Upper lobe of left lung (tissue), 6 donors: Measurements from ENCODE around the gene UBE2E2. TPM values are rescaled to one million over a fixed set of nuclear protein-coding genes. Genes with fewer than 3 reads are reported as not detected.

Source experiments
- ATAC-seq, 2 donors: fragments of 200-7000 bp; cut with Tn5 transposase; one replicate each; pipeline ENCODE4 v1.9.1; 2022; ENCODE audit warnings: mild to moderate bottlenecking in 2 of 2, moderate library complexity in 2 of 2; ENCODE audit not compliant: low FRiP score in 2 of 2
- DNase-seq, 2 donors: peaks; one replicate each; pipeline ENCODE4 v3.0.0-alpha.2; 2019 to 2020
- H3K27ac ChIP-seq, 4 donors: fragments of 200-600 bp; sonication (generic); one replicate each; pipeline ENCODE4 v1.5.1; 2016 to 2019
- H3K27me3 ChIP-seq, 4 donors: fragments of 200-600 bp; sonication (generic); one replicate each; pipeline ENCODE4 v1.5.1; 2017 to 2019
- H3K36me3 ChIP-seq, 4 donors: fragments of 200-600 bp; sonication (generic); one replicate each; pipeline ENCODE4 v1.5.1; 2016 to 2019
- H3K4me1 ChIP-seq, 4 donors: fragments of 200-600 bp; sonication (generic); one replicate each; pipeline ENCODE4 v1.5.1; 2018 to 2019
- H3K4me3 ChIP-seq, 4 donors: fragments of 200-600 bp; sonication (generic); one replicate each; pipeline ENCODE4 v1.5.1; 2017 to 2019; ENCODE audit warnings: mild to moderate bottlenecking in 2 of 4, moderate library complexity in 1 of 4
- H3K9me3 ChIP-seq, 4 donors: fragments of 200-600 bp; sonication (generic); one replicate each; pipeline ENCODE4 v1.5.1; 2018 to 2019
- CTCF ChIP-seq, 6 experiments: fragments of 450-650 bp in 4 of 6; fragments of 200-600 bp in 2 of 6; sonication (generic) in 2 of 6; IDR thresholded peaks; one replicate each; pipeline ENCODE4 v1.5.1; 2016 to 2019; ENCODE audit warnings: antibody characterized with exemption in 6 of 6
- EP300 ChIP-seq, 4 donors: sonication (generic); formaldehyde crosslinking; IDR thresholded peaks; one replicate each; pipeline ENCODE4 v1.5.1; 2017; ENCODE audit warnings: antibody characterized with exemption in 4 of 4, control low read depth in 2 of 4
- POLR2A ChIP-seq, 4 donors: fragments of 450-650 bp; IDR thresholded peaks; one replicate each; pipeline ENCODE4 v1.5.1; 2016 to 2017; ENCODE audit warnings: antibody characterized with exemption in 4 of 4, mild to moderate bottlenecking in 2 of 4
- POLR2AphosphoS5 ChIP-seq, 2 donors: sonication (generic); formaldehyde crosslinking; IDR thresholded peaks; one replicate each; pipeline ENCODE4 v1.5.1; 2017; ENCODE audit warnings: antibody characterized with exemption in 2 of 2
- WGBS, 2 donors: methylation state at CpG; one replicate each; pipeline ENCODE4 v1.1.5; 2017 to 2018; 5-methylcytosine and 5-hydroxymethylcytosine counted together
- total RNA-seq, 6 donors: library from RNA; depleted of rRNA in 4 of 6; stranded (reverse); fragments of >200 nt in 4 of 6; gene quantifications; one replicate each; pipeline versions ENCODE4 v1.1.0 to v1.2.1, GENCODE V29; 2016 to 2021
- donor health status: DM: no; HTN: no; CAD: no; lungs with moderate emphysema.
- donor health status: DM: no; HTN: yes; CAD: no; lungs with severe emphysema.

Gene UBE2E2
- total RNA-seq, 6 donors from 2014 or later = 18.3 to 61.5 (median 41.9) TPM

DNA sequence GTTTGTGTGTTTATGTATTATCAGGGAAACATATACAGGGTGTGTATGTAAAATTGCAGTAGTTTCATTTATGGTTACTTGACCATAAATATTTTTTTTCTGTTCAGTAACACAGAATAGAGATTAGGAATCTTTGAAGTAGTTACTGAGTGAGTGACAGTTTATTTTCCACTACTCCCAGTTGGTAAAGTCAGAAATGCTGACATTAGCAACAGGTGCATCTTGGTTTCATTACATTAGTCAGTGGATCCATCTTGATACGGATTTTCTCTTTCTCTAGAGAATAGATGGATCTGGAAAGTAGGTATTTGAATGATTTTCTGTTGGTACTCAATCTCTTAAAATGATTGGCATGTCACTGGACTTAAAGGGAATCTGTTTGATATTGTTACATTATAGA lies 6.0 kb downstream of the UBE2E2 start:
- no peaks in the 10 kb centered on the region for H3K36me3 ChIP-seq
- WGBS, 2 donors = 0 to 96% methylated on average over 1 of the region's 1 CpG
- no peaks in the 10 kb centered on the region for H3K9me3 ChIP-seq
- no peak overlapping the region for H3K4me3 ChIP-seq
- DNase-seq (no peak), ATAC-seq (no peak)
- TF ChIP-seq CTCF (IDR thresholded peaks at IDR 0.05) (no peak), POLR2AphosphoS5 (IDR thresholded peaks at IDR 0.05) (no peak), POLR2A (IDR thresholded peaks at IDR 0.05) (no peak), EP300 (IDR thresholded peaks at IDR 0.05) (no peak)
- no peak overlapping the region for H3K27ac ChIP-seq
- H3K27me3 ChIP-seq = no peaks in the 10 kb centered on the region
- H3K4me1 ChIP-seq = peaks cover 6 to 8% (median 7%) of the 10 kb centered on the region in 4 donors

- TF ChIP-seq EP300 (IDR thresholded peaks at IDR 0.05) (no peak), POLR2AphosphoS5 (IDR thresholded peaks at IDR 0.05) (no peak), POLR2A (IDR thresholded peaks at IDR 0.05) (no peak), CTCF (IDR thresholded peaks at IDR 0.05) (no peak)
- DNase-seq (no peak), ATAC-seq (no peak)
- Histone ChIP-seq H3K4me3 (no peak overlapping the region), H3K9me3 (no peaks in the 10 kb centered on the region), H3K27me3 (no peaks in the 10 kb centered on the region), H3K36me3 (no peaks in the 10 kb centered on the region), H3K27ac (no peak overlapping the region), H3K4me1 (peaks cover 0 to under 1% (median 0%) of the 10 kb centered on the region in 4 donors)
- 76 to 93% methylated on average over 4 of the region's 4 CpGs for WGBS, 2 donors
Observed at GRCh38 chr3:23209747-23210487, 6.8 kb downstream of the UBE2E2 start.

- Histone ChIP-seq H3K9me3 (no peaks in the 10 kb centered on the region), H3K27ac (no peak overlapping the region), H3K27me3 (no peaks in the 10 kb centered on the region), H3K36me3 (no peaks in the 10 kb centered on the region), H3K4me3 (no peak overlapping the region), H3K4me1 (no peaks in the 10 kb centered on the region)
- no peak for ATAC-seq
- WGBS, 2 donors = 41 to 46% methylated on average over 2 of the region's 2 CpGs
- TF ChIP-seq CTCF (IDR thresholded peaks at IDR 0.05) = no peak
- no peak for TF ChIP-seq POLR2AphosphoS5 (IDR thresholded peaks at IDR 0.05)
- no peak for TF ChIP-seq POLR2A (IDR thresholded peaks at IDR 0.05)
- no peak for DNase-seq
Observed at GRCh38 chr3:23213813-23214212, 10.7 kb downstream of the UBE2E2 start.

DNA sequence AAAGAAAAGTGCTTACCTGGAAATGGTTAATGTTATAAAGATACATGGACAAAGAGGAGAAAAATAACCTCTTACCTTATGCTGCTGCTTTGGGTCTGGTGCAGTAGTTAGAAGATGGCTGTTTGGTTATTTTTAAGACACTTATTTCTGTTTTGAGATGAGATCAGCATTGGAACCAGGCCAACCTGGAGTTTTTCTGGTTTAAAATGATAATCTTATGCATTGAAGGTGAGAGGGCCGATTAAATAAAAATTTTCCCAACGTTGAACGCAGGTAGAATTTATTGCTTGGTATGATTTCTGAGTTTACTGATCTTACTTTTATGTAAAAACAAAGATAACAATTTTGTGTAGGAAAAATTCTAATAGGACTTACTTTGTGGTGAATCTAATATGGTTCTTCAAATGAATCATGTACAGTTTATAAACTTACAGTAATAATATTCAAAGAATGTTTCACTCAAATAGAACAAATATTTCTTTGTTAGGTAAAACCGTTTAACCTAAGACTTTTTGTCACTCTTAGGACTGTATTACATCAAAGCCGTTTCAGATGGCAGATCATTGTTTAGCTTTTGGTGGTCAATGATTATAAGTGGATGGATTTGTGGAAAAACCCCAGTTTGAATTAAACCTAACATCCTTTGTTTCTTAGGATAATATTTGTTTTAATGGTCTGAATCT lies 14.9 kb downstream of the UBE2E2 start:
- TF ChIP-seq POLR2A (IDR thresholded peaks at IDR 0.05) (no peak), CTCF (IDR thresholded peaks at IDR 0.05) (no peak), EP300 (IDR thresholded peaks at IDR 0.05) (no peak), POLR2AphosphoS5 (IDR thresholded peaks at IDR 0.05) (no peak)
- Histone ChIP-seq H3K36me3 (no peaks in the 10 kb centered on the region), H3K27me3 (no peaks in the 10 kb centered on the region), H3K27ac (no peak overlapping the region), H3K9me3 (no peaks in the 10 kb centered on the region), H3K4me1 (peaks cover 0 to 3% (median 0%) of the 10 kb centered on the region in 4 donors), H3K4me3 (no peak overlapping the region)
- 73 to 74% methylated on average over 5 of the region's 5 CpGs for WGBS, 2 donors
- ATAC-seq (no peak), DNase-seq (no peak)
